Loucy (cell line): ENCODE measurements around the gene DDR2.

Experiments used
- H2AFZ ChIP-seq: fragments of 200-600 bp; sonication (generic); 2 replicates; pipeline ENCODE4 v1.6.0; 2016; ENCODE audit warnings: antibody characterized with exemption, mild to moderate bottlenecking, low read length, moderate library complexity
- H3F3A ChIP-seq: fragments of 200-600 bp; 2 replicates; pipeline ENCODE4 v1.6.0; 2016; ENCODE audit warnings: antibody characterized with exemption, low read depth, mild to moderate bottlenecking
- H3K27me3 ChIP-seq: fragments of 200-600 bp; sonication (generic); 2 replicates; pipeline ENCODE4 v1.6.1; 2014; ENCODE audit warnings: low read length, mild to moderate bottlenecking; ENCODE audit not compliant: insufficient read depth, poor library complexity, severe bottlenecking
- H3K36me3 ChIP-seq: fragments of 200-600 bp; sonication (generic); 2 replicates; pipeline ENCODE4 v1.6.1; 2016; ENCODE audit warnings: low read length; ENCODE audit not compliant: insufficient read depth
- H3K4me1 ChIP-seq: fragments of 200-600 bp; sonication (generic); 2 replicates; pipeline ENCODE4 v1.5.1; 2014; ENCODE audit warnings: low read length, mild to moderate bottlenecking; ENCODE audit not compliant: insufficient read depth, poor library complexity, severe bottlenecking
- H3K4me2 ChIP-seq: fragments of 200-600 bp; sonication (generic); 2 replicates; pipeline ENCODE4 v1.6.0; 2014; ENCODE audit warnings: antibody characterized with exemption, low read length, low read depth, mild to moderate bottlenecking; ENCODE audit not compliant: poor library complexity, severe bottlenecking
- H3K4me3 ChIP-seq: fragments of 200-600 bp; sonication (generic); 2 replicates; pipeline ENCODE4 v1.5.1; 2014; ENCODE audit warnings: low read length, mild to moderate bottlenecking, mixed read lengths; ENCODE audit not compliant: poor library complexity, severe bottlenecking
- H3K79me2 ChIP-seq: fragments of 200-600 bp; sonication (generic); 2 replicates; pipeline ENCODE4 v1.6.1; 2014; ENCODE audit warnings: low read length; ENCODE audit not compliant: insufficient read depth
- H3K9ac ChIP-seq: fragments of 200-600 bp; sonication (generic); 2 replicates; pipeline ENCODE4 v1.6.0; 2014; ENCODE audit warnings: mild to moderate bottlenecking, low read depth, low read length, moderate library complexity; ENCODE audit not compliant: poor library complexity, severe bottlenecking
- H3K9me2 ChIP-seq: fragments of 200-600 bp; sonication (generic); replicated peaks from 2 replicates; pipeline ENCODE4 v1.6.1; 2016; ENCODE audit warnings: low read depth, low read length, mixed read lengths
- H3K9me3 ChIP-seq: fragments of 200-600 bp; sonication (generic); 2 replicates; pipeline ENCODE4 v1.6.1; 2014; ENCODE audit warnings: mild to moderate bottlenecking, antibody characterized with exemption, low read length, low read depth; ENCODE audit not compliant: insufficient read depth
- H4K20me1 ChIP-seq: fragments of 200-600 bp; sonication (generic); 2 replicates; pipeline ENCODE4 v1.6.0; 2014; ENCODE audit warnings: antibody characterized with exemption, low read length, mild to moderate bottlenecking; ENCODE audit not compliant: insufficient read depth, poor library complexity, severe bottlenecking
- CTCF ChIP-seq: fragments of 200-600 bp; sonication (generic); conservative IDR thresholded peaks from 2 replicates; pipeline ENCODE4 v1.5.1; 2014; ENCODE audit warnings: mild to moderate bottlenecking, antibody characterized with exemption, low read length
- EZH2phosphoT487 ChIP-seq: fragments of 200-600 bp; IDR thresholded peaks from 2 replicates; pipeline ENCODE4 v1.6.1; 2018; ENCODE audit warnings: antibody characterized with exemption, mild to moderate bottlenecking, moderate library complexity, borderline replicate concordance

Gene DDR2

GRCh38 chr1:162621256-162621655 lies 11.0 kb upstream of the DDR2 start:
- H2AFZ ChIP-seq, result no peak overlapping the region
- peaks cover 9% of the 10 kb centered on the region for H3K9me3 ChIP-seq
- H3K27me3 ChIP-seq, result no peaks in the 10 kb centered on the region
- H4K20me1 ChIP-seq, result no peaks in the 10 kb centered on the region
- no peaks in the 10 kb centered on the region for H3K9me2 ChIP-seq
- H3K4me3 ChIP-seq, result no peak overlapping the region
- no peaks in the 10 kb centered on the region for H3K79me2 ChIP-seq
- H3F3A ChIP-seq, result no peaks in the 10 kb centered on the region
- H3K4me2 ChIP-seq, result no peak overlapping the region
- TF ChIP-seq EZH2phosphoT487 (no peak), CTCF (no peak)
- no peaks in the 10 kb centered on the region for H3K4me1 ChIP-seq
- no peaks in the 10 kb centered on the region for H3K36me3 ChIP-seq
- H3K9ac ChIP-seq, result no peak overlapping the region

GRCh38 chr1:162625679-162626078 lies 6.6 kb upstream of the DDR2 start:
- H3K36me3 ChIP-seq, result no peaks in the 10 kb centered on the region
- H3K4me3 ChIP-seq, result no peak overlapping the region
- no peaks in the 10 kb centered on the region for H3K79me2 ChIP-seq
- H3K9me3 ChIP-seq, result no peaks in the 10 kb centered on the region
- H4K20me1 ChIP-seq, result no peaks in the 10 kb centered on the region
- no peaks in the 10 kb centered on the region for H3F3A ChIP-seq
- H3K4me1 ChIP-seq, result no peaks in the 10 kb centered on the region
- no peak overlapping the region for H3K4me2 ChIP-seq
- H2AFZ ChIP-seq, result no peak overlapping the region
- H3K9me2 ChIP-seq, result no peaks in the 10 kb centered on the region
- no peaks in the 10 kb centered on the region for H3K27me3 ChIP-seq
- H3K9ac ChIP-seq, result no peak overlapping the region
- TF ChIP-seq EZH2phosphoT487 (no peak), CTCF (no peak)

GRCh38 chr1:162626094-162626493 lies 6.2 kb upstream of the DDR2 start:
- H3K9me3 ChIP-seq, result no peaks in the 10 kb centered on the region
- no peaks in the 10 kb centered on the region for H3K4me1 ChIP-seq
- H2AFZ ChIP-seq, result 0 out of 2 replicates have a peak overlapping the region, but pooled peaks have one; percentile 50
- no peaks in the 10 kb centered on the region for H3K9me2 ChIP-seq
- no peak for TF ChIP-seq EZH2phosphoT487
- no peak for TF ChIP-seq CTCF
- no peaks in the 10 kb centered on the region for H3F3A ChIP-seq
- H3K4me3 ChIP-seq, result no peak overlapping the region
- no peaks in the 10 kb centered on the region for H3K27me3 ChIP-seq
- H3K36me3 ChIP-seq, result no peaks in the 10 kb centered on the region
- H3K79me2 ChIP-seq, result no peaks in the 10 kb centered on the region
- no peaks in the 10 kb centered on the region for H4K20me1 ChIP-seq
- no peak overlapping the region for H3K9ac ChIP-seq
- no peak overlapping the region for H3K4me2 ChIP-seq
